Neural progenitor cell (in vitro differentiated cells): ENCODE data around the gene SNTG2. TPM values are rescaled to one million over a fixed set of nuclear protein-coding genes. Genes with fewer than 3 reads are reported as not detected.

ENCODE experiments used
- DNase-seq: peaks from one replicate; pipeline ENCODE4 v3.0.0-alpha.2; 2016; ENCODE audit warnings: low spot score
- H2AFZ ChIP-seq: fragments of 200-600 bp; sonication (generic); replicated peaks from 2 replicates; pipeline ENCODE4 v1.6.1; 2016; ENCODE audit warnings: antibody characterized with exemption
- H3F3A ChIP-seq: fragments of 200-600 bp; sonication (generic); 2 replicates; pipeline ENCODE4 v1.6.1; 2016; ENCODE audit warnings: antibody characterized with exemption, low read depth
- H3K27ac ChIP-seq: fragments of 200-600 bp; sonication (generic); 2 replicates; pipeline ENCODE4 v1.5.1; 2016; ENCODE audit warnings: mild to moderate bottlenecking
- H3K27me3 ChIP-seq: fragments of 200-600 bp; sonication (generic); 2 replicates; pipeline ENCODE4 v1.6.1; 2016; ENCODE audit warnings: mild to moderate bottlenecking, moderate library complexity
- H3K36me3 ChIP-seq: fragments of 200-600 bp; sonication (generic); 2 replicates; pipeline ENCODE4 v1.5.1; 2016
- H3K4me1 ChIP-seq: fragments of 200-600 bp; sonication (generic); 2 replicates; pipeline ENCODE4 v1.6.1; 2016; ENCODE audit warnings: mixed run types
- H3K4me2 ChIP-seq: fragments of 200-600 bp; sonication (generic); 2 replicates; pipeline ENCODE4 v1.6.1; 2016
- H3K4me3 ChIP-seq: fragments of 200-600 bp; sonication (generic); 2 replicates; pipeline ENCODE4 v1.5.1; 2016
- H3K79me2 ChIP-seq: fragments of 200-600 bp; sonication (generic); 2 replicates; pipeline ENCODE4 v1.6.1; 2016; ENCODE audit warnings: low read depth
- H3K9ac ChIP-seq: fragments of 200-600 bp; sonication (generic); 2 replicates; pipeline ENCODE4 v1.6.1; 2016
- H3K9me3 ChIP-seq: fragments of 200-600 bp; sonication (generic); 2 replicates; pipeline ENCODE4 v1.5.1; 2016; ENCODE audit warnings: low read depth
- H4K20me1 ChIP-seq: fragments of 200-600 bp; sonication (generic); 2 replicates; pipeline ENCODE4 v1.6.1; 2016; ENCODE audit warnings: low read depth
- H3K27ac Mint-ChIP-seq: 3 replicates; pipeline ENCODE4 v1.8.0; 2021; ENCODE audit warnings: mixed read lengths
- H3K27me3 Mint-ChIP-seq: 2 replicates; pipeline ENCODE4 v1.8.0; 2022; ENCODE audit warnings: low read depth, mild to moderate bottlenecking, inconsistent platforms, moderate library complexity, mixed read lengths; ENCODE audit not compliant: insufficient read depth
- H3K36me3 Mint-ChIP-seq: 3 replicates; pipeline ENCODE4 v1.8.0; 2021; ENCODE audit warnings: mixed read lengths
- H3K4me1 Mint-ChIP-seq: 3 replicates; pipeline ENCODE4 v1.8.0; 2021; ENCODE audit warnings: mixed read lengths
- H3K4me3 Mint-ChIP-seq: 3 replicates; pipeline ENCODE4 v1.8.0; 2021; ENCODE audit warnings: mild to moderate bottlenecking, moderate library complexity, mixed read lengths
- H3K9me3 Mint-ChIP-seq: 3 replicates; pipeline ENCODE4 v1.8.0; 2020; ENCODE audit warnings: mixed read lengths
- EZH2 ChIP-seq: fragments of 200-600 bp; sonication (generic); IDR thresholded peaks from 2 replicates; pipeline ENCODE4 v1.6.1; 2017; ENCODE audit warnings: antibody characterized with exemption, mild to moderate bottlenecking, moderate library complexity
- EZH2phosphoT487 ChIP-seq: fragments of 200-600 bp; sonication (generic); IDR thresholded peaks from 2 replicates; pipeline ENCODE4 v1.6.1; 2017; ENCODE audit warnings: antibody characterized with exemption
- total RNA-seq: library from RNA; depleted of rRNA; stranded (reverse); fragments of >200 nt; gene quantifications from 2 replicates; pipeline ENCODE4 v1.2.3, GENCODE V29; 2015; ENCODE audit warnings: low replicate concordance
- TF ChIP-seq, protein P1 (sequence below): fragments of 200-600 bp; sonication (generic); IDR thresholded peaks from 2 replicates; pipeline ENCODE4 v1.5.1; 2017; ENCODE audit warnings: antibody characterized with exemption, mild to moderate bottlenecking

The SNTG2 gene
- total RNA-seq, 1 donor from 2014 or later, result 1.1 TPM

DNA sequence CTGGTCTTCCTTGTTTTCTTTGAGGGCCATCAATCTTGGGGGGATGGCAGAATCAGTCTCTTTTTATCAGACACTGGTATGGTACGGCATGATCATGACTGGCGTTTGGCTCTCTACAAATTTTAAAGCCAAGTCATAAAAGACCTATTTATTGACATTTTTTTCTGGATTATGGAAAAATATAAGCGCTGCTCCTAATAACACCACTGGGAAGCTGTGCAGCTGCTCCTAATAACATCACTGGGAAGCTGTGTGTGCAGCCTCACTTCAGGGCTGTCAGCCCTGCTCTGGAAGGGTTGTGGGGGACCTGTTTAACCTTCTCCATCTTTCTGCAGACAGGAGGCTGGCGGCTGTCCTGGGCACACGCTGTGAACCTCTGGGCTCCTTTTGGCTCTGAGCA, 88.9 kb downstream of the SNTG2 start:
- H3K4me2 ChIP-seq, result no peak overlapping the region
- no peaks in the 10 kb centered on the region for H3F3A ChIP-seq
- H3K27me3 ChIP-seq, result no peaks in the 10 kb centered on the region
- Mint-ChIP-seq H3K27ac (no peak overlapping the region), H3K4me1 (peaks cover 10% of the 10 kb centered on the region), H3K9me3 (peaks cover 13% of the 10 kb centered on the region), H3K27me3 (peaks cover 2% of the 10 kb centered on the region), H3K4me3 (no peak overlapping the region), H3K36me3 (no peaks in the 10 kb centered on the region)
- peaks cover 9% of the 10 kb centered on the region for H3K4me1 ChIP-seq
- H4K20me1 ChIP-seq, result no peaks in the 10 kb centered on the region
- H2AFZ ChIP-seq, result no peak overlapping the region
- no peaks in the 10 kb centered on the region for H3K79me2 ChIP-seq
- H3K9ac ChIP-seq, result no peak overlapping the region
- H3K9me3 ChIP-seq, result peaks cover 8% of the 10 kb centered on the region
- no peak overlapping the region for H3K27ac ChIP-seq
- H3K4me3 ChIP-seq, result no peak overlapping the region
- TF ChIP-seq EZH2 (no peak), EZH2phosphoT487 (no peak)
- TF ChIP-seq, protein P1, sequence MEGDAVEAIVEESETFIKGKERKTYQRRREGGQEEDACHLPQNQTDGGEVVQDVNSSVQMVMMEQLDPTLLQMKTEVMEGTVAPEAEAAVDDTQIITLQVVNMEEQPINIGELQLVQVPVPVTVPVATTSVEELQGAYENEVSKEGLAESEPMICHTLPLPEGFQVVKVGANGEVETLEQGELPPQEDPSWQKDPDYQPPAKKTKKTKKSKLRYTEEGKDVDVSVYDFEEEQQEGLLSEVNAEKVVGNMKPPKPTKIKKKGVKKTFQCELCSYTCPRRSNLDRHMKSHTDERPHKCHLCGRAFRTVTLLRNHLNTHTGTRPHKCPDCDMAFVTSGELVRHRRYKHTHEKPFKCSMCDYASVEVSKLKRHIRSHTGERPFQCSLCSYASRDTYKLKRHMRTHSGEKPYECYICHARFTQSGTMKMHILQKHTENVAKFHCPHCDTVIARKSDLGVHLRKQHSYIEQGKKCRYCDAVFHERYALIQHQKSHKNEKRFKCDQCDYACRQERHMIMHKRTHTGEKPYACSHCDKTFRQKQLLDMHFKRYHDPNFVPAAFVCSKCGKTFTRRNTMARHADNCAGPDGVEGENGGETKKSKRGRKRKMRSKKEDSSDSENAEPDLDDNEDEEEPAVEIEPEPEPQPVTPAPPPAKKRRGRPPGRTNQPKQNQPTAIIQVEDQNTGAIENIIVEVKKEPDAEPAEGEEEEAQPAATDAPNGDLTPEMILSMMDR, result no peak
- no peaks in the 10 kb centered on the region for H3K36me3 ChIP-seq
- no peak for DNase-seq

DNA sequence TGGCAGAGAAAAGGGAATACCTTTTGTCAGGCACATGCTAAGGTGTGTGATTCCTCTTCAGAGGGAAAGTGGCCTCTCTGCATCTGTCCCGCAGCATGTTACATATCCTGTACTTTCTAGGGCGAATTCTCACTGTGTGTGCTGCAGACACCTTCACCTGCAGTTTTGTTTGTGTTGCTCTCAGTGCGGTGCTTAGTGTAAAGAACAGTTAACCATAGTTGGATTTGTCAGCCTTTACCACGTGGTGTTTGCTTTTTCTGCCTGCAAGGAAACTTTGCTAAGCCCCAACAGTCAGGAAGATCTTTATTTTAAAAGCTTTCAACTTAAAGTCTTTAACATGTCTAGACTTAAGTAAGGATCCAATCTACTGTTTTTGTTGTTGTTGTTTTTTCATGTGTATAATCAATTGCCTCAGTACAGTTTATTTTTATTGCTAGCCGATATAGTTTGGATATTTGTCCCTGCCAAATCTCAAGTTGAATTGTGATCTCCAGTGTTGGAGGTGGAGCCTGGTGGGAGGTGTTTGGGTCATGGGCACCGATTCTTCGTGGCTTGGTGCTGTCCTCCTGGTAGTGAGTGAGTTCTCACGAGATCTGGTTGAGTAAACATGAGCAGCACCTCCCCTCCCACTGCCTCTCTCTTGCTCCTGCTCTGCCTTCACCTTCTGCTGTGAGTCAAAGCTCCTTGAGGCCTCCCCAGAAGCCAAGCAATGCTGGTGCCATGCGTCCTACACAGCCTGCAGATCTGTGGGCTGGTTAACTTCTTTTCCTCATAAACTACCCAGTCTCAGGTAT, 90.6 kb downstream of the SNTG2 start:
- Histone ChIP-seq H3K9ac (no peak overlapping the region), H4K20me1 (no peaks in the 10 kb centered on the region), H3K27ac (no peak overlapping the region), H3F3A (no peaks in the 10 kb centered on the region), H3K27me3 (no peaks in the 10 kb centered on the region), H2AFZ (no peak overlapping the region), H3K79me2 (no peaks in the 10 kb centered on the region), H3K9me3 (peaks cover 8% of the 10 kb centered on the region), H3K4me3 (no peak overlapping the region), H3K4me1 (no peaks in the 10 kb centered on the region), H3K4me2 (no peak overlapping the region), H3K36me3 (no peaks in the 10 kb centered on the region)
- H3K27me3 Mint-ChIP-seq, result peaks cover 2% of the 10 kb centered on the region
- H3K36me3 Mint-ChIP-seq, result no peaks in the 10 kb centered on the region
- TF ChIP-seq EZH2phosphoT487 (no peak), EZH2 (no peak)
- TF ChIP-seq, protein P1, result no peak
- H3K4me1 Mint-ChIP-seq, result no peaks in the 10 kb centered on the region
- no peak overlapping the region for H3K4me3 Mint-ChIP-seq
- H3K9me3 Mint-ChIP-seq, result peaks cover 17% of the 10 kb centered on the region
- DNase-seq, result no peak
- H3K27ac Mint-ChIP-seq, result no peak overlapping the region

DNA sequence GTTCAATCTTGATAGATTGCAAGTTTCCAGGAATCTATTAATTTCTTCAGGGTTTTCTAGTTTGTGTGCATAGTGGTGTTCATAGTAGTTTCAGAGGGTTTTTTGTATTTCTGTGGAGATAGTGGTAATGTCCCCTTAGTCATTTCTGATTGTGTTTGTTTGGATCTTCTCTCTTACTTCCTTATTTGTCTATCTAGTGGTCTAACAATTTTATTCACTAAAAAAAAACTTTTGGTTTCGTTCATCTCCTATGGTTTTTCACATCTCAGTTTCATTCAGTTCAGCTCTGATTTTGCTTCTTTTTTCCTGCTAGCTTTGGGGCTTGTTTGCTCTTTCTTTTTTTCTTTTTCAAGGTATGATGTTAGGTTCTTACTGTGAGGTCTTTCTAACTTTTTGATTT, 94.5 kb downstream of the SNTG2 start:
- no peak overlapping the region for H3K4me3 Mint-ChIP-seq
- H3K27ac Mint-ChIP-seq, result no peak overlapping the region
- no peaks in the 10 kb centered on the region for H3K4me1 Mint-ChIP-seq
- H3K36me3 ChIP-seq, result no peaks in the 10 kb centered on the region
- H4K20me1 ChIP-seq, result no peaks in the 10 kb centered on the region
- no peak overlapping the region for H3K4me2 ChIP-seq
- DNase-seq, result no peak
- TF ChIP-seq, protein P1, result no peak
- no peak for TF ChIP-seq EZH2
- TF ChIP-seq EZH2phosphoT487, result no peak
- H3K27ac ChIP-seq, result no peak overlapping the region
- no peaks in the 10 kb centered on the region for H3K36me3 Mint-ChIP-seq
- peaks cover 2% of the 10 kb centered on the region for H3K27me3 Mint-ChIP-seq
- H3K4me1 ChIP-seq, result no peaks in the 10 kb centered on the region
- H3K9ac ChIP-seq, result no peak overlapping the region
- H3K79me2 ChIP-seq, result no peaks in the 10 kb centered on the region
- H3K27me3 ChIP-seq, result no peaks in the 10 kb centered on the region
- peaks cover 17% of the 10 kb centered on the region for H3K9me3 Mint-ChIP-seq
- H3K9me3 ChIP-seq, result peaks cover 8% of the 10 kb centered on the region
- H3K4me3 ChIP-seq, result no peak overlapping the region
- H2AFZ ChIP-seq, result no peak overlapping the region
- no peaks in the 10 kb centered on the region for H3F3A ChIP-seq
